Vagina (tissue), 2 donors: ENCODE measurements around the gene AOC3.

ENCODE experiments used
- POLR2A ChIP-seq, 2 donors: fragments of 450-650 bp; IDR thresholded peaks; one replicate each; pipeline ENCODE4 v1.6.1; 2017; ENCODE audit warnings: antibody characterized with exemption in 2 of 2, mild to moderate bottlenecking in 2 of 2, moderate library complexity in 2 of 2
- TF ChIP-seq, protein P1 (sequence below), 3 experiments: fragments of 450-650 bp in 2 of 3; fragments of 200-600 bp in 1 of 3; sonication (generic) in 1 of 3; IDR thresholded peaks; one replicate each; pipeline ENCODE4 v1.5.1; 2017 to 2019; ENCODE audit warnings: antibody characterized with exemption in 3 of 3, mild to moderate bottlenecking in 2 of 3, moderate library complexity in 2 of 3

DNA sequence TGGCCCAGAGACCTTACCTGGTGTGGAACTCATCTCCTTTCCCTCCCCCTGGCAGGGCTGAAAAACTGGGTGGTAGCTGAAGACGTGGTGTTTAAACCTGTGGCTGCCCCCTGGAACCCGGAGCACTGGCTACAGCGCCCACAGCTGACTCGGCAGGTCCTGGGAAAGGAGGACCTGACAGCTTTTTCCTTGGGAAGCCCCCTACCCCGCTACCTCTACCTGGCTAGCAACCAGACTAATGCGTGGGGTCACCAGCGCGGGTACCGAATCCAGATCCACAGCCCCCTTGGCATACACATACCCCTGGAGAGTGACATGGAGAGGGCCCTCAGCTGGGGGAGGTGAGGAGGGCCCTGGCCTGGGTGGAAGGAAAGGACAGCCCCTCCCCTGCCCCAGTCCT lies 2.0 kb upstream of the AOC3 start:
- TF ChIP-seq, protein P1, sequence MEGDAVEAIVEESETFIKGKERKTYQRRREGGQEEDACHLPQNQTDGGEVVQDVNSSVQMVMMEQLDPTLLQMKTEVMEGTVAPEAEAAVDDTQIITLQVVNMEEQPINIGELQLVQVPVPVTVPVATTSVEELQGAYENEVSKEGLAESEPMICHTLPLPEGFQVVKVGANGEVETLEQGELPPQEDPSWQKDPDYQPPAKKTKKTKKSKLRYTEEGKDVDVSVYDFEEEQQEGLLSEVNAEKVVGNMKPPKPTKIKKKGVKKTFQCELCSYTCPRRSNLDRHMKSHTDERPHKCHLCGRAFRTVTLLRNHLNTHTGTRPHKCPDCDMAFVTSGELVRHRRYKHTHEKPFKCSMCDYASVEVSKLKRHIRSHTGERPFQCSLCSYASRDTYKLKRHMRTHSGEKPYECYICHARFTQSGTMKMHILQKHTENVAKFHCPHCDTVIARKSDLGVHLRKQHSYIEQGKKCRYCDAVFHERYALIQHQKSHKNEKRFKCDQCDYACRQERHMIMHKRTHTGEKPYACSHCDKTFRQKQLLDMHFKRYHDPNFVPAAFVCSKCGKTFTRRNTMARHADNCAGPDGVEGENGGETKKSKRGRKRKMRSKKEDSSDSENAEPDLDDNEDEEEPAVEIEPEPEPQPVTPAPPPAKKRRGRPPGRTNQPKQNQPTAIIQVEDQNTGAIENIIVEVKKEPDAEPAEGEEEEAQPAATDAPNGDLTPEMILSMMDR (IDR thresholded peaks at IDR 0.05) = no peak
- no peak for TF ChIP-seq POLR2A (IDR thresholded peaks at IDR 0.05)
